DMS153 treated with DMSO at 0.1 percent for 48 hours (cell line): ENCODE measurements around the gene NFKBIL1.

ENCODE experiments used
- DNase-seq: peaks from one replicate; lab custom pipeline; 2025; ENCODE audit not compliant: unreplicated experiment; lab: John Stamatoyannopoulos, UW

Gene NFKBIL1

GRCh38 chr6:31559958-31560696 lies 12.7 kb downstream of the NFKBIL1 start:
- DNase-seq = no peak

GRCh38 chr6:31560697-31561058 lies 13.3 kb downstream of the NFKBIL1 start:
- DNase-seq = no peak

GRCh38 chr6:31567531-31568370 lies 20.3 kb downstream of the NFKBIL1 start:
- no peak for DNase-seq

GRCh38 chr6:31568537-31568961 lies 21.1 kb downstream of the NFKBIL1 start:
- DNase-seq = no peak

- no peak for DNase-seq
Measured at GRCh38 chr6:31569861-31570536, 22.6 kb downstream of the NFKBIL1 start.

GRCh38 chr6:31572041-31572911 lies 24.9 kb downstream of the NFKBIL1 start, which contains the start of gene LTA:
Gene LTA (plus strand): TSS chr6:31572289. CDS start chr6:31572743, 454 bp downstream.
- no peak for DNase-seq

GRCh38 chr6:31573239-31574105 lies 26.1 kb downstream of the NFKBIL1 start:
- DNase-seq = no peak

- no peak for DNase-seq
Measured at GRCh38 chr6:31574106-31575061, 27.0 kb downstream of the NFKBIL1 start.

- DNase-seq = no peak
Measured at GRCh38 chr6:31575335-31575901, 28.0 kb downstream of the NFKBIL1 start, which contains the start of gene TNF. Gene TNF (plus strand): TSS chr6:31575565. CDS start chr6:31575742, 177 bp downstream.

GRCh38 chr6:31575952-31576685 lies 28.7 kb downstream of the NFKBIL1 start:
- DNase-seq = no peak

- no peak for DNase-seq
Measured at GRCh38 chr6:31576897-31577578, 29.6 kb downstream of the NFKBIL1 start.

- no peak for DNase-seq
Measured at GRCh38 chr6:31577579-31577966, 30.2 kb downstream of the NFKBIL1 start.

- DNase-seq = no peak
Measured at GRCh38 chr6:31578184-31579118, 31.0 kb downstream of the NFKBIL1 start.

GRCh38 chr6:31579119-31579505 lies 31.7 kb downstream of the NFKBIL1 start:
- no peak for DNase-seq

- no peak for DNase-seq
Measured at GRCh38 chr6:31579546-31580437, 32.4 kb downstream of the NFKBIL1 start.
